OCI-LY1 (cell line): ENCODE results near the gene NR2F1.

Experiments used
- CTCF ChIP-seq: fragments of 200-600 bp; sonication (generic), shearing (Covaris generic); IDR thresholded peaks from 2 replicates; pipeline ENCODE4 v1.5.1; 2017; ENCODE audit warnings: mild to moderate bottlenecking, antibody characterized with exemption, low read length, moderate library complexity, mixed read lengths
- EZH2 ChIP-seq: fragments of 200-600 bp; sonication (generic), shearing (Covaris generic); IDR thresholded peaks from 2 replicates; pipeline ENCODE4 v1.8.0; 2017; ENCODE audit warnings: borderline replicate concordance, mixed run types, mild to moderate bottlenecking, antibody characterized with exemption, low read length, moderate library complexity, mixed read lengths

DNA sequence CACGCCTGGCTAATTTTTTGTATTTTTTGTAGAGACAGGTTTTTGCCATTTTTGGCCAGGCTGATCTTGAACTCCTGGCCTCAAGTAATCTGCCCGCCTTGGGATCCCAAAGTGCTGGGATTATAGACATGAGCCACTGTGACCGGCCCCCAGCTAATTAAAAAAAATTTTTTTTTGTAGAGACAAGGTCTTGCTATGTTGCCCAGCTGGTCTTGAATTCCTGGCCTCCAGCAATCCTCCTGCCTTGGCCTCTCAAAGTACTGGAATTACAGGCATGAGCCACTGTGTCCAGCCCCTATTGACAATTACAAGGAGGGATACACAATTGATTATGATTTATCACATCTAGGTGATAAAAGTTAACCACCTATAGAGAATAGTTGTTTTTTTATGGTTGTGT lies 59.5 kb downstream of the NR2F1 start:
- no peak for TF ChIP-seq CTCF
- no peak for TF ChIP-seq EZH2
